ENCODE results near the gene G6PD.

GRCh38 chrX:154490414-154491083 lies 56.1 kb downstream of the G6PD start, which contains the start of gene SLC10A3:
- TF ChIP-seq, protein P1, sequence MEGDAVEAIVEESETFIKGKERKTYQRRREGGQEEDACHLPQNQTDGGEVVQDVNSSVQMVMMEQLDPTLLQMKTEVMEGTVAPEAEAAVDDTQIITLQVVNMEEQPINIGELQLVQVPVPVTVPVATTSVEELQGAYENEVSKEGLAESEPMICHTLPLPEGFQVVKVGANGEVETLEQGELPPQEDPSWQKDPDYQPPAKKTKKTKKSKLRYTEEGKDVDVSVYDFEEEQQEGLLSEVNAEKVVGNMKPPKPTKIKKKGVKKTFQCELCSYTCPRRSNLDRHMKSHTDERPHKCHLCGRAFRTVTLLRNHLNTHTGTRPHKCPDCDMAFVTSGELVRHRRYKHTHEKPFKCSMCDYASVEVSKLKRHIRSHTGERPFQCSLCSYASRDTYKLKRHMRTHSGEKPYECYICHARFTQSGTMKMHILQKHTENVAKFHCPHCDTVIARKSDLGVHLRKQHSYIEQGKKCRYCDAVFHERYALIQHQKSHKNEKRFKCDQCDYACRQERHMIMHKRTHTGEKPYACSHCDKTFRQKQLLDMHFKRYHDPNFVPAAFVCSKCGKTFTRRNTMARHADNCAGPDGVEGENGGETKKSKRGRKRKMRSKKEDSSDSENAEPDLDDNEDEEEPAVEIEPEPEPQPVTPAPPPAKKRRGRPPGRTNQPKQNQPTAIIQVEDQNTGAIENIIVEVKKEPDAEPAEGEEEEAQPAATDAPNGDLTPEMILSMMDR (IDR thresholded peaks at IDR 0.05; ENCODE audit: insufficient read depth, low read depth, low read length), result no peak
- TF ChIP-seq EZH2 (IDR thresholded peaks at IDR 0.05; ENCODE audit: insufficient read depth, low read length), result no peak
